ENCODE results near the gene COL15A1.

Gene COL15A1

DNA sequence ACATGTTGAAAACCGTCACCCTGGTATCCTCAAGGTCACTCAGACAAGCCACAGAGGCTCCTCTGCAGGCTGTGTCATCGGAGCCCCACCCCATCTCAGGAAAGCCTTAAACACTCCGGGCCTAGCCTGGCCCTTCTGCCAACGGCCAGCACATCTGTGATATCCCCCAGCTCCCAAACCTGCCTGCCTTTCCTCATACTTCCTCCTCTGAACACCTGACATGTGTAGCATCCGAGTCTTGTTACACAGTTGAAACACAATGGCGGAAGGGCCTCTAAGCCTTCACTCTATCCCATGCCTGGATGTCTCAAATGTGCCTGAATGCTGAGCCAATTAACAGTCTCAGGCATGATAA lies 128.3 kb downstream of the COL15A1 start:
- TF ChIP-seq, protein P1, sequence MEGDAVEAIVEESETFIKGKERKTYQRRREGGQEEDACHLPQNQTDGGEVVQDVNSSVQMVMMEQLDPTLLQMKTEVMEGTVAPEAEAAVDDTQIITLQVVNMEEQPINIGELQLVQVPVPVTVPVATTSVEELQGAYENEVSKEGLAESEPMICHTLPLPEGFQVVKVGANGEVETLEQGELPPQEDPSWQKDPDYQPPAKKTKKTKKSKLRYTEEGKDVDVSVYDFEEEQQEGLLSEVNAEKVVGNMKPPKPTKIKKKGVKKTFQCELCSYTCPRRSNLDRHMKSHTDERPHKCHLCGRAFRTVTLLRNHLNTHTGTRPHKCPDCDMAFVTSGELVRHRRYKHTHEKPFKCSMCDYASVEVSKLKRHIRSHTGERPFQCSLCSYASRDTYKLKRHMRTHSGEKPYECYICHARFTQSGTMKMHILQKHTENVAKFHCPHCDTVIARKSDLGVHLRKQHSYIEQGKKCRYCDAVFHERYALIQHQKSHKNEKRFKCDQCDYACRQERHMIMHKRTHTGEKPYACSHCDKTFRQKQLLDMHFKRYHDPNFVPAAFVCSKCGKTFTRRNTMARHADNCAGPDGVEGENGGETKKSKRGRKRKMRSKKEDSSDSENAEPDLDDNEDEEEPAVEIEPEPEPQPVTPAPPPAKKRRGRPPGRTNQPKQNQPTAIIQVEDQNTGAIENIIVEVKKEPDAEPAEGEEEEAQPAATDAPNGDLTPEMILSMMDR (IDR thresholded peaks at IDR 0.05; ENCODE audit: low read depth, low read length, missing control alignments), result no peak

DNA sequence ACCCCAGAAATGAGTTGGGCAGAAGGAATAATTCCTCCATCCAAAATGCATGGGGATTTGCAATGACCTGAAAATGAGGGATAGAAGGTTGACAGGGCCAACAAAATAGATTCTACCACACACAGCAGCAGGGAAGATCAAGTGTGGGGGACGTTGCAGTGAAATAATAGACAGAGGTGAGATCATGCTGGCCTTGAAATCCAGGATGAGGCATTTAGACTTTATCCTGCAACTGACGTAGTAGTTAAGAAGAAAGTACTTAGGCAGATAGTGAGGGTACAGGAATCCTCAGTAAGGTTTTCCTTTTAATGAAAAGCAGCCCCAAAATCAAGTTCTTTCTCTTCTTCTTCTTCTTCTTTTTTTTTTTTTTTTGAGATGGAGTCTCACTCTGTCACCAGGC lies 129.6 kb downstream of the COL15A1 start:
- Histone ChIP-seq H3K36me3 (replicated peaks) (no peaks in the 10 kb centered on the region), H3K27me3 (replicated peaks) (no peaks in the 10 kb centered on the region), H3K4me3 (ENCODE audit: low read depth, low read length) (no peak overlapping the region), H3K27ac (no peak overlapping the region)
- in situ Hi-C loops (cut with HindIII; ENCODE audit: low pct_ligation_motif_present, low sequenced_read_pairs), result no loop called here
- TF ChIP-seq, protein P1 (IDR thresholded peaks at IDR 0.05; ENCODE audit: low read depth, low read length, missing control alignments), result no peak
- DNase-seq, result no peak

More for the DNA sequence above, 128.3 kb downstream of the COL15A1 start:
- no peak overlapping the region for H3K27ac ChIP-seq
- no peak for DNase-seq
- in situ Hi-C loops (cut with HindIII; ENCODE audit: low pct_ligation_motif_present, low sequenced_read_pairs), result no loop called here
- H3K36me3 ChIP-seq (replicated peaks), result no peaks in the 10 kb centered on the region
- H3K27me3 ChIP-seq (replicated peaks), result no peaks in the 10 kb centered on the region
- H3K4me3 ChIP-seq (ENCODE audit: low read depth, low read length), result no peak overlapping the region

DNA sequence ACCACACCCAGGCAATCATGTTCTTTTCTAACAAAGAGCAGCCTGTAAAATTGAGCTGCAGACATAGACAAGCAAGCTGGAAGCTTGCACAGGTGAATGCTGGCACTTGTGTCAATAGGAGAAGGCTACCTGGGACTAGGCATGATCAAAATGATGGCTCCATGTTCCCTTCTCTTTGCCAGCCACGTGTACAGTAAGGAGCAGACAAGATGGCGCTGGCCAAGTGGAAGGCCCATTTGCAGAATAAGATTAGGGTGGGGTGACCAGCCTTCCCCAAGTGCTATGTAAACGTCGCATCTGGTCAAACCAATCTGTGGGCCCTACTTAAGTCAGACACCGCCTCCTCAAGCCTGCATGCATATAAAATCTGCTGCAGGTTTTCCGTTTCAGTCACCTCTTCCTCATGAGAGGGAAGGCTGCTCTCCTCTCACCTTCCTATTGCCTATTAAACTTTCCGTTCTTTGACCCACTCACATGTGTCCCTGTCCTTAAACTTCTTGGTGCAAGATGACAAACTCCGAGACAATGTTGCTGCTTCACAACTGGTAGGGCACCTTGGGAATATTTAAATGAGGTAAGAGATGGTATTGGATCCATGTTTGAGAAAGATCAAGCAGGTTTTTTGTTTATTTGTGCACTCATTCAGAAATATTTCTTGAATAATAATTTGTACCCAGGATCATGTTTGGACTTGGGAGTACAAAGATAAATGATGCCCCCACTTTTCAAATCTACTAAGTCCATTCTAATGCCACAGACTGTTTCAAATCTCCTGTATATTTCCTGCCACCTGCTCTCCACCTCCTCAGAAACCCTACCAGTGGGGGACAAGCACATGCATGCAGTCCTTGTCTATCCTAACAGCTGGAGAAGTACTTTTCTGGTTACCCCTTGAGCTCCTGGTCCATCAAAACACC lies 130.5 kb downstream of the COL15A1 start:
- TF ChIP-seq, protein P1 (IDR thresholded peaks at IDR 0.05; ENCODE audit: low read depth, low read length, missing control alignments), result no peak
- Histone ChIP-seq H3K4me3 (ENCODE audit: low read depth, low read length) (no peak overlapping the region), H3K27ac (peak overlapping the region; percentile 66), H3K36me3 (replicated peaks) (no peaks in the 10 kb centered on the region), H3K27me3 (replicated peaks) (no peaks in the 10 kb centered on the region)
- in situ Hi-C loops (cut with HindIII; ENCODE audit: low pct_ligation_motif_present, low sequenced_read_pairs), result no loop called here
- DNase-seq, result no peak

DNA sequence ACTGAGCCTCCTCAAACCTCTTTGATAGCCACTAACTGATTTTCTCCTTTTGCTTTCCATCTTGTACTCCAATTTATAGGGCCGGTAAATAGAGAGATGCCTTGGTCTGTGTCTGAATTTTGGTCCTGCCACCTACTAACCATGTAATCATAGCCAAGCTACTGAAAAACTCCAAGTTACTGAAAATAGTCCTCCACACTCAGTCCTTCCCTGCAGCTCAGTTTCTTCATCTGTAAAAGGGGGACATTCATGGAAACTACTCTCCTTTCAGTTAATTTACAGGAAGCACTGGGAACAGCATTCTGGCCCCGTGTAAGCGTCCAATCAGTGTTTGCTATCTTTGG lies 131.2 kb downstream of the COL15A1 start:
- Histone ChIP-seq H3K4me3 (ENCODE audit: low read depth, low read length) (no peak overlapping the region), H3K27ac (peak overlapping the region; percentile 66), H3K36me3 (replicated peaks) (no peaks in the 10 kb centered on the region), H3K27me3 (replicated peaks) (no peaks in the 10 kb centered on the region)
- TF ChIP-seq, protein P1 (IDR thresholded peaks at IDR 0.05; ENCODE audit: low read depth, low read length, missing control alignments), result no peak
- no peak for DNase-seq
- in situ Hi-C loops (cut with HindIII; ENCODE audit: low pct_ligation_motif_present, low sequenced_read_pairs), result no loop called here

DNA sequence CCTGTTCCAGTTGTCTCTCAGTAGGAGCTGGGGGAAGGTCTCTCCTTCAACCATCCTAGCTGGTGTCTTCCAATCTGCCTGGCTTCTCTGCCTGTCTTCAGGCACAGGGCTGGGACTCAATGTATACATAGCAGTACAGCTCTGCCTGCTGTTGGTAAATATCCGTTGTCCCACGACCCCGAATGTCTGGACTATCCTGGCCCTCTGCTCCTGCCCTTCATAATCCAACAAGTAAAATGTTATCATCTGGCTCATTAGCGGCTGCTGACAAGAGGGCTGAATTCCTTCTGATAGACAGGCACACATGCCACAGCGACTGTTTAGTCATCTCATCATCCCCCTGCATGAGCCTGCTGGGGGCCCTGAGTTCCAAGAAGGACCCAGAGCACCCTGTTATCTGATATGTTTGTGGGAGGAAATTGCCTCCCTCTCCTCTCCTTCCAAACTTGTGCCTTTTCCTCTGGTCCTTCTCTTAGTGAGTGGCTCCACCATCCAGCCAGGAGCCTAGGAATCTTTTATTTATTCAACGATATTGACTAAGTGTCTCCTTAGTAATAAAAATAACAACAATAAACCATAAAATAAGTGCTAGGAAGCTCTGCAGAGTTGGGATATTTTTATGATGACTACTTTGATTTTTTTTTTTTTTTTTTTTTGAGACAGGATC lies 131.7 kb downstream of the COL15A1 start:
- in situ Hi-C loops (cut with HindIII; ENCODE audit: low pct_ligation_motif_present, low sequenced_read_pairs), result no loop called here
- Histone ChIP-seq H3K4me3 (ENCODE audit: low read depth, low read length) (no peak overlapping the region), H3K27ac (peak overlapping the region; percentile 66), H3K36me3 (replicated peaks) (no peaks in the 10 kb centered on the region), H3K27me3 (replicated peaks) (no peaks in the 10 kb centered on the region)
- TF ChIP-seq, protein P1 (IDR thresholded peaks at IDR 0.05; ENCODE audit: low read depth, low read length, missing control alignments), result no peak
- DNase-seq, result peak; percentile 76
